Calu3 (cell line): ENCODE results near the gene RNF224. TPM values are rescaled to one million over a fixed set of nuclear protein-coding genes. Genes with fewer than 3 reads are reported as not detected.

Experiments
- BruUV-seq: library from RNA; stranded (reverse); fragments of 400-500 nt; replicated peaks from 2 replicates; lab custom pipeline; 2021; lab: Mats Ljungman, UMichigan
- CTCF ChIA-PET: fragments of 300-600 bp; sonication (Branson Sonifier 250); formaldehyde crosslinking; loops from one replicate; lab custom pipeline; 2022; ENCODE audit warnings: antibody characterized with exemption; lab: Charles Lee
- DNase-seq: peaks from one replicate; pipeline ENCODE4 v3.0.0; 2022
- H3K27ac Mint-ChIP-seq: one replicate; pipeline ENCODE4 v1.8.0; 2022; ENCODE audit warnings: mixed read lengths; ENCODE audit not compliant: unreplicated experiment
- H3K27me3 Mint-ChIP-seq: one replicate; pipeline ENCODE4 v1.8.0; 2022; ENCODE audit warnings: mixed read lengths; ENCODE audit not compliant: unreplicated experiment
- H3K36me3 Mint-ChIP-seq: one replicate; pipeline ENCODE4 v1.8.0; 2022; ENCODE audit warnings: mild to moderate bottlenecking, moderate library complexity, mixed read lengths; ENCODE audit not compliant: insufficient read depth, unreplicated experiment
- H3K4me1 Mint-ChIP-seq: one replicate; pipeline ENCODE4 v1.8.0; 2022; ENCODE audit warnings: mild to moderate bottlenecking, low read depth, mixed read lengths; ENCODE audit not compliant: unreplicated experiment
- H3K4me3 Mint-ChIP-seq: one replicate; pipeline ENCODE4 v1.8.0; 2022; ENCODE audit warnings: mild to moderate bottlenecking, low read depth, moderate library complexity, mixed read lengths; ENCODE audit not compliant: unreplicated experiment
- H3K9me3 Mint-ChIP-seq: one replicate; pipeline ENCODE4 v1.8.0; 2022; ENCODE audit warnings: low read depth, mixed read lengths; ENCODE audit not compliant: unreplicated experiment
- CTCF ChIP-seq: fragments of 200-600 bp; IDR thresholded peaks from one replicate; pipeline ENCODE4 v1.8.0; 2022; ENCODE audit warnings: antibody characterized with exemption; ENCODE audit not compliant: unreplicated experiment
- intact Hi-C: fragments of 100-400 bp; cut with micrococcal nuclease; formaldehyde crosslinking; loops from one replicate; pipeline ENCODE4 v1.10.0; 2022; ENCODE audit not compliant: unreplicated experiment
- total RNA-seq: library from RNA; stranded (reverse); gene quantifications from 2 replicates; pipeline ENCODE4 v1.2.3, GENCODE V29; 2022

RNF224 gene
- total RNA-seq, 1 experiment from 2014 or later: 1.6 TPM

GRCh38 chr9:137231372-137232039 lies 4.2 kb downstream of the RNF224 start:
- intact Hi-C loops: no loop called here
- peaks cover 22% of the 10 kb centered on the region for H3K4me1 Mint-ChIP-seq
- TF ChIP-seq CTCF: no peak
- CTCF ChIA-PET: interaction anchor here (0.6 kb wide), 1 partner anchor 86 kb away, joined by 3 read pairs; no protein-coding TSS in a partner anchor
- no peak overlapping the region for H3K4me3 Mint-ChIP-seq
- peaks cover 25% of the 10 kb centered on the region for H3K36me3 Mint-ChIP-seq
- no peaks in the 10 kb centered on the region for H3K9me3 Mint-ChIP-seq
- no TSS peak for BruUV-seq
- H3K27me3 Mint-ChIP-seq: peaks cover 17% of the 10 kb centered on the region
- DNase-seq: no peak
- no peak overlapping the region for H3K27ac Mint-ChIP-seq

GRCh38 chr9:137232101-137232500 lies 4.8 kb downstream of the RNF224 start:
- H3K4me3 Mint-ChIP-seq: no peak overlapping the region
- no peak overlapping the region for H3K27ac Mint-ChIP-seq
- H3K36me3 Mint-ChIP-seq: peaks cover 19% of the 10 kb centered on the region
- DNase-seq: no peak
- peaks cover 17% of the 10 kb centered on the region for H3K27me3 Mint-ChIP-seq
- TF ChIP-seq CTCF: no peak
- intact Hi-C loops: no loop called here
- peaks cover 18% of the 10 kb centered on the region for H3K4me1 Mint-ChIP-seq
- H3K9me3 Mint-ChIP-seq: no peaks in the 10 kb centered on the region
- no TSS peak for BruUV-seq
- CTCF ChIA-PET: interaction anchor here (0.6 kb wide), 1 partner anchor 86 kb away, joined by 3 read pairs; no protein-coding TSS in a partner anchor

GRCh38 chr9:137232510-137232909 lies 5.2 kb downstream of the RNF224 start:
- Mint-ChIP-seq H3K36me3 (peaks cover 14% of the 10 kb centered on the region), H3K27ac (no peak overlapping the region), H3K27me3 (peaks cover 17% of the 10 kb centered on the region), H3K4me1 (peaks cover 16% of the 10 kb centered on the region), H3K4me3 (no peak overlapping the region), H3K9me3 (no peaks in the 10 kb centered on the region)
- no peak for DNase-seq
- TF ChIP-seq CTCF: no peak
- CTCF ChIA-PET: no interaction called here
- intact Hi-C loops: no loop called here
- no TSS peak for BruUV-seq

- no peak overlapping the region for H3K27ac Mint-ChIP-seq
- peaks cover 17% of the 10 kb centered on the region for H3K27me3 Mint-ChIP-seq
- intact Hi-C loops: no loop called here
- CTCF ChIA-PET: no interaction called here
- H3K9me3 Mint-ChIP-seq: no peaks in the 10 kb centered on the region
- no TSS peak for BruUV-seq
- H3K4me3 Mint-ChIP-seq: no peak overlapping the region
- peaks cover 19% of the 10 kb centered on the region for H3K4me1 Mint-ChIP-seq
- no peak for TF ChIP-seq CTCF
- DNase-seq: no peak
- peaks cover 11% of the 10 kb centered on the region for H3K36me3 Mint-ChIP-seq
These were observed 6.1 kb downstream of the RNF224 start for GRCh38 chr9:137233143-137233980.
